ENCODE results near the gene CCDC17.

GRCh38 chr1:45585496-45586075 is 38.3 kb downstream of the CCDC17 start:
- TF ChIP-seq CTCF (conservative IDR thresholded peaks at IDR 0.05 in 1 of 2, IDR thresholded peaks at IDR 0.05 in 1 of 2; ENCODE audit: low read depth in 1 of 2, low read length in 2 of 2) (no peak), EZH2 (IDR thresholded peaks at IDR 0.05; ENCODE audit: low read length, missing control alignments) (no peak)
